ENCODE data around the gene PRH2.

- TF ChIP-seq POLR2AphosphoS5 (IDR thresholded peaks at IDR 0.05; ENCODE audit: low read depth, low read length) (no peak), SPI1 (IDR thresholded peaks at IDR 0.05; ENCODE audit: low read depth, low read length) (no peak), POLR2A (IDR thresholded peaks at IDR 0.05; ENCODE audit: low read depth, low read length) (no peak)
Observed at GRCh38 chr12:10939163-10939562, 10.1 kb downstream of the PRH2 start, which contains the start of gene TAS2R14.

Data from GM12891 (cell line).